ENCODE results near the gene MAP4K4.

The MAP4K4 gene

GRCh38 chr2:101740555-101740964, 43.1 kb downstream of the MAP4K4 start:
- no peak for DNase-seq
- Histone ChIP-seq H3K27ac (no peak overlapping the region), H3K4me3 (no peak overlapping the region), H3K4me1 (peaks cover 10 to 83% (median 53%) of the 10 kb centered on the region in 4 donors), H3K9me3 (no peaks in the 10 kb centered on the region), H3K36me3 (no peaks in the 10 kb centered on the region), H3K27me3 (no peaks in the 10 kb centered on the region)
- intact Hi-C loops (cut with DNase I; ENCODE audit: low total_unique reads): no loop called here
- TF ChIP-seq CTCF (IDR thresholded peaks at IDR 0.05): no peak

GRCh38 chr2:101741775-101742520, 44.4 kb downstream of the MAP4K4 start:
- intact Hi-C loops (cut with DNase I; ENCODE audit: low total_unique reads): no loop called here
- peak overlapping the region; percentile 41 to 66 for H3K27ac ChIP-seq
- TF ChIP-seq CTCF (IDR thresholded peaks at IDR 0.05): no peak

GRCh38 chr2:101742547-101742946, 45.0 kb downstream of the MAP4K4 start:
- intact Hi-C loops (cut with DNase I; ENCODE audit: low total_unique reads): no loop called here
- H3K9me3 ChIP-seq: no peaks in the 10 kb centered on the region
- H3K4me3 ChIP-seq: peak overlapping the region in 1 of 2 donors; percentile 9
- no peak for DNase-seq
- H3K27ac ChIP-seq: peak overlapping the region; percentile 41 to 66
- H3K27me3 ChIP-seq: no peaks in the 10 kb centered on the region
- H3K36me3 ChIP-seq: no peaks in the 10 kb centered on the region
- H3K4me1 ChIP-seq: peaks cover 4 to 84% (median 52%) of the 10 kb centered on the region in 4 donors
- TF ChIP-seq CTCF (IDR thresholded peaks at IDR 0.05): no peak

More at GRCh38 chr2:101741775-101742520, 44.4 kb downstream of the MAP4K4 start:
- Histone ChIP-seq H3K27me3 (no peaks in the 10 kb centered on the region), H3K9me3 (no peaks in the 10 kb centered on the region), H3K4me1 (peaks cover 4 to 83% (median 53%) of the 10 kb centered on the region in 4 donors), H3K36me3 (no peaks in the 10 kb centered on the region), H3K4me3 (peak overlapping the region in 1 of 2 donors; percentile 9)
- DNase-seq: no peak

GRCh38 chr2:101743288-101743687, 45.8 kb downstream of the MAP4K4 start:
- Histone ChIP-seq H3K4me3 (no peak overlapping the region), H3K4me1 (peaks cover 4 to 84% (median 45%) of the 10 kb centered on the region in 4 donors), H3K36me3 (no peaks in the 10 kb centered on the region), H3K27ac (peak overlapping the region; percentile 41 to 66), H3K27me3 (no peaks in the 10 kb centered on the region), H3K9me3 (no peaks in the 10 kb centered on the region)
- no peak for TF ChIP-seq CTCF (IDR thresholded peaks at IDR 0.05)
- DNase-seq: no peak
- intact Hi-C loops (cut with DNase I; ENCODE audit: low total_unique reads): no loop called here

GRCh38 chr2:101744832-101745231, 47.3 kb downstream of the MAP4K4 start:
- intact Hi-C loops (cut with DNase I; ENCODE audit: low total_unique reads): no loop called here
- no peaks in the 10 kb centered on the region for H3K36me3 ChIP-seq
- no peak for DNase-seq
- no peak overlapping the region for H3K4me3 ChIP-seq
- no peak for TF ChIP-seq CTCF (IDR thresholded peaks at IDR 0.05)
- H3K27ac ChIP-seq: peak overlapping the region in 1 of 2 donors; percentile 1
- no peaks in the 10 kb centered on the region for H3K9me3 ChIP-seq
- no peaks in the 10 kb centered on the region for H3K27me3 ChIP-seq
- H3K4me1 ChIP-seq: peaks cover 4 to 77% (median 43%) of the 10 kb centered on the region in 4 donors
